AG09319 (cell line): Measurements from ENCODE around the gene MAP3K19.

ENCODE experiments used
- DNase-seq: peaks from one replicate; pipeline ENCODE4 v3.0.0-alpha.2; 2010; ENCODE audit warnings: low read depth; ENCODE audit errors: extremely low read depth
- CTCF ChIP-seq: IDR thresholded peaks from 2 replicates; pipeline ENCODE4 v1.5.1; 2011; ENCODE audit warnings: low read depth, mild to moderate bottlenecking, inconsistent platforms, low read length, moderate library complexity

MAP3K19 gene

GRCh38 chr2:135004005-135004746 is 43.1 kb downstream of the MAP3K19 start:
- peak; percentile 98 for TF ChIP-seq CTCF
- DNase-seq, result peak; percentile 14

- DNase-seq, result no peak
- TF ChIP-seq CTCF, result no peak
Observed at GRCh38 chr2:135002836-135003235, 44.4 kb downstream of the MAP3K19 start.

GRCh38 chr2:134999521-134999920 is 47.7 kb downstream of the MAP3K19 start:
- TF ChIP-seq CTCF, result no peak
- DNase-seq, result no peak

- DNase-seq, result peak; percentile 5
Observed at GRCh38 chr2:134988994-134989605, 58.1 kb downstream of the MAP3K19 start.

GRCh38 chr2:134985061-134985460 is 62.2 kb downstream of the MAP3K19 start:
- no peak for DNase-seq
- no peak for TF ChIP-seq CTCF

More at GRCh38 chr2:134988994-134989605, 58.1 kb downstream of the MAP3K19 start:
- peak; percentile 39 for TF ChIP-seq CTCF

- DNase-seq, result no peak
- no peak for TF ChIP-seq CTCF
Observed at GRCh38 chr2:134982603-134983002, 64.6 kb downstream of the MAP3K19 start.

GRCh38 chr2:134980639-134981038 is 66.6 kb downstream of the MAP3K19 start:
- TF ChIP-seq CTCF, result no peak
- no peak for DNase-seq
